K562 (cell line): ENCODE results near the gene DLGAP1. TPM values are rescaled to one million over a fixed set of nuclear protein-coding genes. Genes with fewer than 3 reads are reported as not detected.
A peak's percentile ranks its signal among the peaks of the same experiment; 100 is the strongest.

Source experiments
- CHD4 ChIP-seq: fragments of 200-600 bp; sonication (generic); IDR thresholded peaks from 3 replicates; pipeline ENCODE4 v1.6.1; 2012; ENCODE audit warnings: low read depth, mild to moderate bottlenecking, mixed read lengths, low read length, inconsistent platforms; ENCODE audit not compliant: insufficient read depth, insufficient replicate concordance, poor library complexity, severe bottlenecking
- CREB1 ChIP-seq, 2 experiments: sonication (generic) in 1 of 2; formaldehyde crosslinking in 1 of 2; IDR thresholded peaks; 2 replicates each; pipeline versions ENCODE4 v1.6.1 to v1.8.0; 2012 to 2022; ENCODE audit warnings: inconsistent platforms in 1 of 2, mild to moderate bottlenecking in 1 of 2, missing genetic modification reagents in 1 of 2, moderate library complexity in 1 of 2
- CREBBP ChIP-seq: IDR thresholded peaks from one replicate; pipeline ENCODE4 v1.6.1; 2012; ENCODE audit warnings: low read depth, mild to moderate bottlenecking, control low read depth, inconsistent platforms, low read length
- GATA2 ChIP-seq: sonication (generic); formaldehyde crosslinking; IDR thresholded peaks from 2 replicates; pipeline ENCODE4 v1.4.0; 2020; ENCODE audit warnings: mild to moderate bottlenecking, missing genetic modification reagents
- MBD1 ChIP-seq: fragments of 250-450 bp; sonication (Bioruptor Pico); IDR thresholded peaks from 2 replicates; pipeline ENCODE4 v1.8.0; 2022; ENCODE audit warnings: inconsistent platforms
- MED1 ChIP-seq: sonication (generic); formaldehyde crosslinking; IDR thresholded peaks from 2 replicates; pipeline ENCODE4 v1.8.1; 2023; ENCODE audit warnings: missing genetic modification reagents, borderline replicate concordance
- MTF1 ChIP-seq: fragments of 250-450 bp; sonication (Bioruptor Pico); IDR thresholded peaks from 2 replicates; pipeline ENCODE4 v1.9.0; 2021; ENCODE audit warnings: moderate library complexity, mild to moderate bottlenecking, inconsistent platforms, borderline replicate concordance
- NR2C1 ChIP-seq, 2 experiments: fragments of 450-650 bp; IDR thresholded peaks; 2 replicates each; pipeline ENCODE4 v1.6.1; 2017; ENCODE audit warnings: mild to moderate bottlenecking in 2 of 2, antibody characterized with exemption in 1 of 2, inconsistent platforms in 1 of 2, missing compliant biosample characterization in 1 of 2, missing genetic modification characterization in 1 of 2
- PHF20 ChIP-seq: fragments of 450-650 bp; IDR thresholded peaks from 2 replicates; pipeline ENCODE4 v1.6.1; 2018; ENCODE audit not compliant: partially characterized antibody
- RNF2 ChIP-seq: sonication (generic); IDR thresholded peaks from 2 replicates; pipeline ENCODE4 v1.6.1; 2016
- SMARCB1 ChIP-seq: IDR thresholded peaks from 2 replicates; pipeline ENCODE4 v1.6.1; 2011; ENCODE audit warnings: improper control_type of control experiment, low read depth; ENCODE audit not compliant: insufficient read length
- SNRNP70 ChIP-seq: fragments of 200-400 bp; formaldehyde crosslinking; optimal IDR thresholded peaks from 2 replicates; pipeline ENCODE3; 2017; ENCODE audit warnings: low read depth, low read length
- SP1 ChIP-seq: sonication (generic); formaldehyde crosslinking; IDR thresholded peaks from 2 replicates; pipeline ENCODE4 v1.8.1; 2022; ENCODE audit warnings: mild to moderate bottlenecking, missing genetic modification reagents
- TFAP4 ChIP-seq: sonication (generic); formaldehyde crosslinking; IDR thresholded peaks from 2 replicates; pipeline ENCODE4 v1.8.0; 2022; ENCODE audit warnings: missing genetic modification reagents, mild to moderate bottlenecking, moderate library complexity, borderline replicate concordance
- ZBTB34 ChIP-seq: fragments of 250-450 bp; sonication (Bioruptor Pico); IDR thresholded peaks from 2 replicates; pipeline ENCODE4 v1.8.0; 2021; ENCODE audit warnings: mild to moderate bottlenecking, moderate library complexity
- ZNF184 ChIP-seq: sonication (generic); formaldehyde crosslinking; IDR thresholded peaks from 2 replicates; pipeline ENCODE4 v1.5.0; 2020; ENCODE audit warnings: missing genetic modification reagents
- ZNF76 ChIP-seq: fragments of 250-450 bp; sonication (Bioruptor Pico); IDR thresholded peaks from 2 replicates; pipeline ENCODE4 v1.4.0; 2020; ENCODE audit warnings: mild to moderate bottlenecking, moderate library complexity, borderline replicate concordance
- ZNF780A ChIP-seq: fragments of 250-450 bp; sonication (Bioruptor Pico); IDR thresholded peaks from 2 replicates; pipeline ENCODE4 v1.5.0; 2021; ENCODE audit warnings: mild to moderate bottlenecking
- polyA plus RNA-seq, 8 experiments: library from polyadenylated mRNA; depleted of rRNA in 4 of 8; stranded (reverse) in 5 of 8; unstranded in 3 of 8; fragments of >200 nt; fragmentation: Nextera tagmentation in 2 of 8; fragmentation: Illumina TruSeq in 1 of 8; extraction: Ambion mirVana in 2 of 8; extraction: Trizol in 1 of 8; gene quantifications; 2 replicates each; pipeline versions ENCODE4 v1.2.1 to v1.2.3, GENCODE V29; 2011 to 2014; ENCODE audit warnings: inconsistent platforms in 1 of 8, missing spikeins in 1 of 8
- total RNA-seq, 7 experiments: library from RNA; depleted of rRNA in 6 of 7; stranded (reverse); fragments of >200 nt in 6 of 7; fragmentation: Illumina TruSeq in 2 of 7; extraction: Trizol in 2 of 7; gene quantifications; 2 replicates each; pipeline versions ENCODE4 v1.2.1 to v1.2.3, GENCODE V29; 2011 to 2021; ENCODE audit warnings: low replicate concordance in 1 of 7
- TF ChIP-seq, protein P1 (sequence below): sonication (generic); IDR thresholded peaks from 2 replicates; pipeline ENCODE4 v1.6.1; 2016
- TF ChIP-seq, protein P2 (sequence below): sonication (generic); formaldehyde crosslinking; IDR thresholded peaks from 2 replicates; pipeline ENCODE4 v1.8.0; 2022; ENCODE audit warnings: mild to moderate bottlenecking, missing genetic modification reagents

The DLGAP1 gene
- total and polyA plus RNA-seq, 9 of the 15 experiments (the other 6 are each of a cell fraction or from before 2014, with no cell fraction given) = 0.04 to 0.22 (median 0.08) TPM

DNA sequence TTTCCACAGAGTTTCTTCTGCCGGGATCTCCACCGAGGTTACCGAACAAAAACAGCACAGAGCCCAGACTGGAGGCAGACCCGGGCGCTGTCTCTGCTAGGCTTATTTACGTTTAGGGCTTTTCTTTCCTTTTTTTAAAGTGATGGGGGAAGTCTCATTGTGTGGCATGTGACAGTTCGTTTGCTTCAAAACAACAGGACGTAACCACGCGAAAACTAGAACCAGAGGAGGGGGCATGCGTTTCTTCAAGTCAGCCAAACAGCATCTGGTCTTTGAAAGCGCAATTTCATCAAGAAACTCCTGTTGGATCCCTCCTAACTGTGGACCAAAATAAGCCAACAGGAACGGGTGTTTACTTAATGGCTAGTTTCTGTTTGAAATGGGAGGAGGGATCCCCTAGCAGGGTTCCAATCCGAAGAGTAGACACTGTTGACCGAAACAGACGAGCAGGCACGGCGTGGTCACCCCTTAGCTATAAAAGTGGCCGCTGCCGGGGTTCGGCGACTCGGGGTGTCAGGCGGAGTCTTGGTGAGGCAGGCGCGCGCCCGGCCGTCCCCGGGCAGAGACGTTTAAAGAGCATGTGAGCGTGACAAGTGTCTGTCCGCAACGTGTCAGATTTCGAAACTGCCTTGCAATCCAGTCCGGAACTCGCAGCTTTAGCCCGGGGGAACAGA lies 1006.1 kb downstream of the DLGAP1 start (continued):
- TF ChIP-seq ZNF76 (no peak), CHD4 (no peak), SP1 (CRISPR knock-in tag) (no peak; the same call in 1 of the 2 replicates), MBD1 (no peak), PHF20 (no peak), TFAP4 (CRISPR knock-in tag) (peak; percentile 34; the same call in 1 of the 2 replicates), CREBBP (no peak), MED1 (no peak), SNRNP70 (no peak), NR2C1 (IDR thresholded peaks at IDR 0.05) (no peak), NR2C1 (tag; IDR thresholded peaks at IDR 0.05) (no peak), ZNF780A (CRISPR knock-in tag) (peak; percentile 78; the same call in 1 of the 2 replicates), GATA2 (CRISPR knock-in tag) (no peak), CREB1 (IDR thresholded peaks at IDR 0.05) (no peak), CREB1 (CRISPR knock-in tag; IDR thresholded peaks at IDR 0.05) (peak; percentile 30; the same call in 1 of the 2 replicates), MTF1 (CRISPR knock-in tag) (no peak), ZNF184 (CRISPR knock-in tag) (no peak), RNF2 (no peak), SMARCB1 (no peak), ZBTB34 (CRISPR knock-in tag) (peak; percentile 55; the same call in 1 of the 2 replicates)
- TF ChIP-seq, protein P1, sequence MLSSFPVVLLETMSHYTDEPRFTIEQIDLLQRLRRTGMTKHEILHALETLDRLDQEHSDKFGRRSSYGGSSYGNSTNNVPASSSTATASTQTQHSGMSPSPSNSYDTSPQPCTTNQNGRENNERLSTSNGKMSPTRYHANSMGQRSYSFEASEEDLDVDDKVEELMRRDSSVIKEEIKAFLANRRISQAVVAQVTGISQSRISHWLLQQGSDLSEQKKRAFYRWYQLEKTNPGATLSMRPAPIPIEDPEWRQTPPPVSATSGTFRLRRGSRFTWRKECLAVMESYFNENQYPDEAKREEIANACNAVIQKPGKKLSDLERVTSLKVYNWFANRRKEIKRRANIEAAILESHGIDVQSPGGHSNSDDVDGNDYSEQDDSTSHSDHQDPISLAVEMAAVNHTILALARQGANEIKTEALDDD = 0 out of 2 replicates have a peak, but pooled peaks have one; percentile 3
- TF ChIP-seq, protein P2, sequence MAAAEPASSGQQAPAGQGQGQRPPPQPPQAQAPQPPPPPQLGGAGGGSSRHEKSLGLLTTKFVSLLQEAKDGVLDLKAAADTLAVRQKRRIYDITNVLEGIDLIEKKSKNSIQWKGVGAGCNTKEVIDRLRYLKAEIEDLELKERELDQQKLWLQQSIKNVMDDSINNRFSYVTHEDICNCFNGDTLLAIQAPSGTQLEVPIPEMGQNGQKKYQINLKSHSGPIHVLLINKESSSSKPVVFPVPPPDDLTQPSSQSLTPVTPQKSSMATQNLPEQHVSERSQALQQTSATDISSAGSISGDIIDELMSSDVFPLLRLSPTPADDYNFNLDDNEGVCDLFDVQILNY (CRISPR knock-in tag) = no peak
